PC-9 (cell line): ENCODE data around the gene PARP12.

ENCODE experiments used
- CTCF ChIP-seq: fragments of 200-600 bp; sonication (generic); conservative IDR thresholded peaks from 2 replicates; pipeline ENCODE4 v1.6.1; 2017; ENCODE audit warnings: mixed run types, antibody characterized with exemption, mild to moderate bottlenecking, moderate library complexity
- EZH2 ChIP-seq: fragments of 200-600 bp; sonication (generic); IDR thresholded peaks from 2 replicates; pipeline ENCODE4 v1.8.0; 2017; ENCODE audit warnings: antibody characterized with exemption, low read depth

DNA sequence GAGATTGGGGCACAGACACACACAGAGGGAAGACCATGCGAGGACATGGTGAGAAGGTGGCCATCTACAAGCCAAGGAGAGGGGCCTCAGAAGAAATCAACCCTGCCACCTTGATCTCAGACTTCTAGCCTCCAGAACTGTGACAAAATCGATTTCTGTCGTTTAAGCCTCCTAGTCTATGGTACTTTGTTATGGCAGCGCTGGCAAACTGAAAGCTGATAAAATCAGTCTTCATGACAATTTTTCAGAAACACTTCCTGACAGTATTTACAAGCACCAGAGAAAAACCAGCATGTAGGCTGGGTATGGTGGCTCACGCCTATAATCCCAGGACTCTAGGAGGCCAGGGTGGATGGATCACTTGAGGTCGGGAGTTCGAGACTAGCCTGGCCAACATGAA lies 4.2 kb downstream of the PARP12 start:
- TF ChIP-seq CTCF, result no peak
- no peak for TF ChIP-seq EZH2
